Astrocyte (in vitro differentiated cells and primary cell): ENCODE data around the gene CERS1. TPM values are rescaled to one million over a fixed set of nuclear protein-coding genes. Genes with fewer than 3 reads are reported as not detected.

ENCODE experiments used
- DNase-seq: peaks from one replicate; pipeline ENCODE4 v3.0.0-alpha.2; 2010; ENCODE audit warnings: low read depth
- FAIRE-seq: peaks from 2 replicates; lab custom pipeline; 2011; peaks lifted over from hg19 to GRCh38; lab: Jason Lieb, UNC
- H2AFZ ChIP-seq: 2 replicates; pipeline ENCODE4 v1.6.0; 2012; ENCODE audit warnings: low read depth, low read length, inconsistent platforms
- H3K27ac ChIP-seq: 2 replicates; pipeline ENCODE4 v1.5.1; 2011; ENCODE audit warnings: low read depth, low read length, inconsistent platforms
- H3K27me3 ChIP-seq: 2 replicates; pipeline ENCODE4 v1.6.0; 2011; ENCODE audit warnings: low read length, inconsistent platforms; ENCODE audit not compliant: insufficient read depth
- H3K36me3 ChIP-seq: 2 replicates; pipeline ENCODE4 v1.5.1; 2011; ENCODE audit warnings: low read length, inconsistent platforms; ENCODE audit not compliant: insufficient read depth
- H3K4me1 ChIP-seq: 2 replicates; pipeline ENCODE4 v1.5.1; 2011; ENCODE audit warnings: low read length, inconsistent platforms; ENCODE audit not compliant: insufficient read depth
- H3K4me2 ChIP-seq: 2 replicates; pipeline ENCODE4 v1.6.0; 2012; ENCODE audit warnings: low read length, inconsistent platforms
- H3K4me3 ChIP-seq: 2 replicates; pipeline ENCODE4 v1.5.1; 2011; ENCODE audit warnings: low read depth, mild to moderate bottlenecking, low read length, inconsistent platforms; ENCODE audit not compliant: insufficient read depth
- H3K79me2 ChIP-seq: 2 replicates; pipeline ENCODE4 v1.6.0; 2012; ENCODE audit warnings: mild to moderate bottlenecking, low read length, inconsistent platforms; ENCODE audit not compliant: insufficient read depth
- H3K9ac ChIP-seq: 2 replicates; pipeline ENCODE4 v1.6.0; 2012; ENCODE audit warnings: mild to moderate bottlenecking, low read length, inconsistent platforms
- H3K9me3 ChIP-seq: 2 replicates; pipeline ENCODE4 v1.5.1; 2012; ENCODE audit warnings: low read depth, mild to moderate bottlenecking, low read length, inconsistent platforms; ENCODE audit not compliant: insufficient read depth
- H4K20me1 ChIP-seq: 2 replicates; pipeline ENCODE4 v1.6.0; 2012; ENCODE audit warnings: low read length, inconsistent platforms; ENCODE audit not compliant: insufficient read depth
- H3K27ac Mint-ChIP-seq: one replicate; pipeline ENCODE4 v1.8.0; 2021; ENCODE audit warnings: mild to moderate bottlenecking, mixed read lengths; ENCODE audit not compliant: unreplicated experiment
- H3K27me3 Mint-ChIP-seq: one replicate; pipeline ENCODE4 v1.8.0; 2021; ENCODE audit warnings: low read depth, mixed read lengths; ENCODE audit not compliant: unreplicated experiment
- H3K36me3 Mint-ChIP-seq: one replicate; pipeline ENCODE4 v1.8.0; 2021; ENCODE audit warnings: low read depth, mixed read lengths; ENCODE audit not compliant: unreplicated experiment
- H3K4me1 Mint-ChIP-seq: one replicate; pipeline ENCODE4 v1.8.0; 2021; ENCODE audit warnings: low read depth, mixed read lengths; ENCODE audit not compliant: unreplicated experiment
- H3K4me3 Mint-ChIP-seq: one replicate; pipeline ENCODE4 v1.8.0; 2021; ENCODE audit warnings: mild to moderate bottlenecking, moderate library complexity, mixed read lengths; ENCODE audit not compliant: unreplicated experiment
- H3K9me3 Mint-ChIP-seq: one replicate; pipeline ENCODE4 v1.8.0; 2021; ENCODE audit warnings: mild to moderate bottlenecking, mixed read lengths; ENCODE audit not compliant: unreplicated experiment
- EZH2 ChIP-seq: IDR thresholded peaks from 2 replicates; pipeline ENCODE4 v1.6.1; 2012; ENCODE audit warnings: mild to moderate bottlenecking, low read length, inconsistent platforms; ENCODE audit not compliant: insufficient read depth
- total RNA-seq: library from RNA; stranded (reverse); gene quantifications from 2 replicates; pipeline ENCODE4 v1.2.1, GENCODE V29; 2021
- TF ChIP-seq, protein P1 (sequence below): IDR thresholded peaks from 2 replicates; pipeline ENCODE4 v1.5.1; 2011; ENCODE audit warnings: low read depth, mild to moderate bottlenecking, inconsistent platforms, low read length, moderate library complexity; ENCODE audit not compliant: insufficient read depth

Gene CERS1
- total RNA-seq, 1 donor from 2014 or later = 6.8 TPM

DNA sequence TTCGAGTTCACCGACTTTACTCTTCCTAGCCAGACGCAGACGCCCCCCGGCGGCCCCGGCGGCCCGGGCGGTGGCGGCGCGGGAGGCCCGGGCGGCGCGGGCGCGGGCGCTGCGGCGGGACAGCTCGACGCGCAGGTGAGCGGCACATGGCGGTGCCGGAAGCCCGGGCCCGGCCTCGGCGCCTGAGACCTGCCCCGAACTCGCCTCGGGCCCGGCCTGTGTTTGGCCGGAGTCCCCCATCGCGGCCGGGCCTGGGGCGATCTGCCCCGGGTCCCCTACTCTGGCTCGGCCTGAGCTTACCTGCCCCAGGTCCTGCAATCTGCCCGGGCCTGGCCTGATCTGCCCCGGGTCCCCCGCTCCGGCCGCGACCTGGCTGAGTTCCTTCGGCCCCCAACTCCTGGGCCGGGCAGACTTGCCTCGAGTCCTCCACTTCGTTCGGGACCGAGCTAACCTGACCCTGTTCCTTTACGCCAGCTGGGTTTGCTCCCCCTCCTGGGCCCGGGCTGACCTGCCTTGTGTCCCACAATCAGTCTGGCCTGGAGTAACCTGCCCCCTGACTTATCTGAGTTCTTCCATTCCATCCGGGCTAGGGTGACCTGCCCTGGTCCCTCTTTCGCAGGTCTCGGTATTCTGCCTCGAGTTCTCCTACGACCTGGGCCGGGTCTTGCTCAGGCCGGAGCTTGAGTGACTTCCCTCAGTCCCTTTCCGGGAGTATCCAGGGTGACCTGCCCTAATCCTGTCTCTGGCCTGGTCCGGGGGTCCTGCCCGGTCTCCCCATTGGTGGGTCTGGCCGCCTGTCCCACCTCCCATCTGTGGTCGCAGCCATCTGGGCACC, 63.4 kb downstream of the CERS1 start:
- peak overlapping the region; percentile 78 for H3K27ac Mint-ChIP-seq
- Histone ChIP-seq H3K4me2 (peak overlapping the region; percentile 97), H2AFZ (peak overlapping the region; percentile 100), H3K9ac (peak overlapping the region; percentile 83), H3K36me3 (peaks cover 4% of the 10 kb centered on the region), H4K20me1 (peaks cover 52% of the 10 kb centered on the region), H3K27ac (peak overlapping the region; percentile 73), H3K79me2 (peaks cover 59% of the 10 kb centered on the region), H3K27me3 (peaks cover 2% of the 10 kb centered on the region), H3K9me3 (no peaks in the 10 kb centered on the region), H3K4me3 (peak overlapping the region; percentile 76), H3K4me1 (peaks cover 15% of the 10 kb centered on the region)
- H3K4me3 Mint-ChIP-seq = peak overlapping the region; percentile 98
- H3K9me3 Mint-ChIP-seq = peaks cover 2% of the 10 kb centered on the region
- no peak for DNase-seq
- peaks cover 6% of the 10 kb centered on the region for H3K36me3 Mint-ChIP-seq
- TF ChIP-seq EZH2 = no peak
- TF ChIP-seq, protein P1, sequence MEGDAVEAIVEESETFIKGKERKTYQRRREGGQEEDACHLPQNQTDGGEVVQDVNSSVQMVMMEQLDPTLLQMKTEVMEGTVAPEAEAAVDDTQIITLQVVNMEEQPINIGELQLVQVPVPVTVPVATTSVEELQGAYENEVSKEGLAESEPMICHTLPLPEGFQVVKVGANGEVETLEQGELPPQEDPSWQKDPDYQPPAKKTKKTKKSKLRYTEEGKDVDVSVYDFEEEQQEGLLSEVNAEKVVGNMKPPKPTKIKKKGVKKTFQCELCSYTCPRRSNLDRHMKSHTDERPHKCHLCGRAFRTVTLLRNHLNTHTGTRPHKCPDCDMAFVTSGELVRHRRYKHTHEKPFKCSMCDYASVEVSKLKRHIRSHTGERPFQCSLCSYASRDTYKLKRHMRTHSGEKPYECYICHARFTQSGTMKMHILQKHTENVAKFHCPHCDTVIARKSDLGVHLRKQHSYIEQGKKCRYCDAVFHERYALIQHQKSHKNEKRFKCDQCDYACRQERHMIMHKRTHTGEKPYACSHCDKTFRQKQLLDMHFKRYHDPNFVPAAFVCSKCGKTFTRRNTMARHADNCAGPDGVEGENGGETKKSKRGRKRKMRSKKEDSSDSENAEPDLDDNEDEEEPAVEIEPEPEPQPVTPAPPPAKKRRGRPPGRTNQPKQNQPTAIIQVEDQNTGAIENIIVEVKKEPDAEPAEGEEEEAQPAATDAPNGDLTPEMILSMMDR = no peak
- H3K27me3 Mint-ChIP-seq = peaks cover 5% of the 10 kb centered on the region
- no peak for FAIRE-seq
- peaks cover 15% of the 10 kb centered on the region for H3K4me1 Mint-ChIP-seq

GRCh38 chr19:18831524-18832305, 64.2 kb downstream of the CERS1 start, which contains the start of gene UPF1:
Gene UPF1, plus strand, starts transcription at chr19:18831959. Its CDS starts 251 bp downstream, at chr19:18832210.
- Histone ChIP-seq H4K20me1 (peaks cover 44% of the 10 kb centered on the region), H3K79me2 (peaks cover 51% of the 10 kb centered on the region)
- H3K4me1 Mint-ChIP-seq = peaks cover 15% of the 10 kb centered on the region

More at GRCh38 chr19:18831524-18832305, 64.2 kb downstream of the CERS1 start, which contains the start of gene UPF1:
- peaks cover 3% of the 10 kb centered on the region for H3K9me3 Mint-ChIP-seq
- peak within 1 kb of the TSS; percentile 78 for H3K27ac Mint-ChIP-seq
- H3K36me3 Mint-ChIP-seq = peaks cover 6% of the 10 kb centered on the region
- H3K9ac ChIP-seq = peak within 1 kb of the TSS; percentile 83
- peak; percentile 79 for DNase-seq
- peak within 1 kb of the TSS; percentile 98 for H3K4me3 Mint-ChIP-seq
- peak within 1 kb of the TSS; percentile 97 for H3K4me2 ChIP-seq
- no peak for FAIRE-seq
- no peaks in the 10 kb centered on the region for H3K9me3 ChIP-seq
- peaks cover 2% of the 10 kb centered on the region for H3K27me3 ChIP-seq
- peaks cover 6% of the 10 kb centered on the region for H3K27me3 Mint-ChIP-seq
- peaks cover 15% of the 10 kb centered on the region for H3K4me1 ChIP-seq
- peak within 1 kb of the TSS; percentile 76 for H3K4me3 ChIP-seq
- TF ChIP-seq, protein P1 = no peak
- TF ChIP-seq EZH2 = no peak
- H2AFZ ChIP-seq = peak within 1 kb of the TSS; percentile 100
- H3K27ac ChIP-seq = peak within 1 kb of the TSS; percentile 73
- H3K36me3 ChIP-seq = peaks cover 4% of the 10 kb centered on the region
